Renal cortex interstitium (tissue), 3 donors: ENCODE results near the gene IRF3. TPM values are rescaled to one million over a fixed set of nuclear protein-coding genes. Genes with fewer than 3 reads are reported as not detected.

Experiments
- polyA plus RNA-seq, 3 donors: library from polyadenylated mRNA; unstranded; fragments of 120-200 nt; gene quantifications; one replicate each; pipeline ENCODE4 v1.2.1, GENCODE V29; 2013; ENCODE audit not compliant: insufficient read length in 3 of 3

IRF3 gene
- polyA plus RNA-seq, 3 donors, result 36.8 to 92.3 (median 57.7) TPM

Other genes with a start within 250 kb of the IRF3 start
- not detected for gene PTH2, start 242.4 kb downstream of the IRF3 start, polyA plus RNA-seq
- gene GFY, start 240.5 kb downstream of the IRF3 start, polyA plus RNA-seq, result not detected
- gene SLC17A7, start 224.3 kb downstream of the IRF3 start, polyA plus RNA-seq, result under 1 TPM; 0.19 to 0.47 (median 0.33) TPM
- gene PIH1D1, start 214.0 kb downstream of the IRF3 start, polyA plus RNA-seq, result 100 to 1,000 TPM in 1 of 3 donors, 10 to 100 TPM in 2; 85.0 to 102 (median 91.3) TPM
- gene ALDH16A1, start 212.6 kb downstream of the IRF3 start, polyA plus RNA-seq, result 10 to 100 TPM; 14.4 to 27.7 (median 26.4) TPM
- gene FLT3LG, start 191.6 kb downstream of the IRF3 start, polyA plus RNA-seq, result 1 to 10 TPM; 2.5 to 4.4 (median 3.2) TPM
- 1,000 to 10,000 TPM; 2,269 to 2,915 (median 2,804) TPM for gene RPL13A, start 178.2 kb downstream of the IRF3 start, polyA plus RNA-seq
- 1,000 to 10,000 TPM; 2,058 to 2,977 (median 2,724) TPM for gene RPS11, start 169.4 kb downstream of the IRF3 start, polyA plus RNA-seq
- 100 to 1,000 TPM; 225 to 312 (median 227) TPM for gene FCGRT, start 153.2 kb downstream of the IRF3 start, polyA plus RNA-seq
- gene RCN3, start 137.9 kb downstream of the IRF3 start, polyA plus RNA-seq, result 10 to 100 TPM; 13.1 to 24.6 (median 23.3) TPM
- 10 to 100 TPM; 61.9 to 75.9 (median 67.5) TPM for gene NOSIP, start 85.3 kb downstream of the IRF3 start, polyA plus RNA-seq
- gene PRRG2, start 84.5 kb downstream of the IRF3 start, polyA plus RNA-seq, result 1 to 10 TPM; 5.8 to 6.8 (median 5.9) TPM
- 10 to 100 TPM; 17.0 to 30.2 (median 28.6) TPM for gene PRR12, start 74.7 kb downstream of the IRF3 start, polyA plus RNA-seq
- 10 to 100 TPM; 20.6 to 28.9 (median 24.9) TPM for gene RRAS, start 25.7 kb downstream of the IRF3 start, polyA plus RNA-seq
- 10 to 100 TPM; 28.4 to 44.1 (median 43.4) TPM for gene SCAF1, start 23.6 kb downstream of the IRF3 start, polyA plus RNA-seq
- 10 to 100 TPM; 21.0 to 31.6 (median 28.0) TPM for gene BCL2L12, start 76 bp upstream of the IRF3 start, polyA plus RNA-seq
- 100 to 1,000 TPM; 198 to 261 (median 228) TPM for gene PRMT1, start 11.4 kb upstream of the IRF3 start, polyA plus RNA-seq
- 1 to 10 TPM; 1.1 to 1.6 (median 1.5) TPM for gene ADM5, start 23.7 kb upstream of the IRF3 start, polyA plus RNA-seq
- gene CPT1C, start 25.3 kb upstream of the IRF3 start, polyA plus RNA-seq, result 10 to 100 TPM in 2 of 3 donors, 1 to 10 TPM in 1; 8.0 to 12.8 (median 11.1) TPM
- gene TSKS, start 97.4 kb upstream of the IRF3 start, polyA plus RNA-seq, result under 1 TPM in 2 of 3 donors, not detected in 1; 0.10 to 0.18 TPM
- gene AP2A1, start 101.1 kb upstream of the IRF3 start, polyA plus RNA-seq, result 10 to 100 TPM; 44.5 to 69.2 (median 66.9) TPM
- 10 to 100 TPM; 35.6 to 42.1 (median 38.4) TPM for gene FUZ, start 147.4 kb upstream of the IRF3 start, polyA plus RNA-seq
- gene MED25, start 152.4 kb upstream of the IRF3 start, polyA plus RNA-seq, result 10 to 100 TPM; 61.4 to 74.1 (median 69.6) TPM
- 100 to 1,000 TPM; 278 to 373 (median 349) TPM for gene PTOV1, start 185.3 kb upstream of the IRF3 start, polyA plus RNA-seq
- gene PNKP, start 201.7 kb upstream of the IRF3 start, polyA plus RNA-seq, result 10 to 100 TPM; 41.8 to 93.0 (median 60.3) TPM
- gene AKT1S1, start 211.5 kb upstream of the IRF3 start, polyA plus RNA-seq, result 10 to 100 TPM; 23.9 to 40.5 (median 38.1) TPM
- 10 to 100 TPM; 38.3 to 61.4 (median 43.0) TPM for gene TBC1D17, start 211.8 kb upstream of the IRF3 start, polyA plus RNA-seq
- gene IL4I1, start 231.0 kb upstream of the IRF3 start, polyA plus RNA-seq, result 1 to 10 TPM; 3.2 to 7.2 (median 3.9) TPM